OCI-LY3 (cell line): ENCODE data around the gene MSI2.

Experiments
- H2AFZ ChIP-seq: fragments of 200-600, 300-600 bp; shearing (Covaris generic); 2 replicates; pipeline ENCODE4 v1.6.0; 2014; ENCODE audit warnings: antibody characterized with exemption, low read depth, low read length
- H3K27ac ChIP-seq: fragments of 200-600, 300-600 bp; sonication (generic); 2 replicates; pipeline ENCODE4 v1.5.1; 2014; ENCODE audit warnings: mild to moderate bottlenecking, low read length, moderate library complexity, mixed read lengths
- H3K27me3 ChIP-seq: fragments of 200-600, 300-600 bp; sonication (generic); 2 replicates; pipeline ENCODE4 v1.6.1; 2014; ENCODE audit warnings: low read depth, low read length, mixed read lengths
- H3K36me3 ChIP-seq: fragments of 200-600, 300-600 bp; sonication (generic); replicated peaks from 2 replicates; pipeline ENCODE3; 2014; ENCODE audit warnings: low read depth, low read length, mixed read lengths
- H3K4me1 ChIP-seq: fragments of 300-600, 200-600 bp; sonication (generic); 2 replicates; pipeline ENCODE4 v1.6.1; 2014; ENCODE audit warnings: low read length, mixed read lengths
- H3K4me2 ChIP-seq: fragments of 200-600, 300-600 bp; sonication (generic); 2 replicates; pipeline ENCODE4 v1.6.1; 2014; ENCODE audit warnings: low read length, mixed read lengths
- H3K4me3 ChIP-seq: fragments of 300-600, 200-600 bp; sonication (generic); 2 replicates; pipeline ENCODE4 v1.5.1; 2014; ENCODE audit warnings: antibody characterized with exemption, mild to moderate bottlenecking, low read length, moderate library complexity
- H3K79me2 ChIP-seq: fragments of 300-600, 200-600 bp; shearing (Covaris generic); 2 replicates; pipeline ENCODE4 v1.6.1; 2014; ENCODE audit warnings: mild to moderate bottlenecking, low read length, mixed read lengths
- H3K9ac ChIP-seq: fragments of 300-600, 200-600 bp; shearing (Covaris generic); 2 replicates; pipeline ENCODE4 v1.6.0; 2014; ENCODE audit warnings: mild to moderate bottlenecking, low read length, moderate library complexity
- H3K9me3 ChIP-seq: fragments of 200-600, 300-600 bp; shearing (Covaris generic); 2 replicates; pipeline ENCODE4 v1.6.1; 2014; ENCODE audit warnings: low read length, mixed read lengths; ENCODE audit not compliant: insufficient read depth
- H4K20me1 ChIP-seq: fragments of 200-600, 300-600 bp; sonication (generic); 2 replicates; pipeline ENCODE4 v1.6.1; 2016; ENCODE audit warnings: low read length, mixed read lengths; ENCODE audit not compliant: insufficient read depth
- CTCF ChIP-seq: fragments of 200-600, 300-600 bp; sonication (generic); IDR thresholded peaks from 2 replicates; pipeline ENCODE4 v1.5.1; 2014; ENCODE audit warnings: antibody characterized with exemption, low read length, low read depth
- EZH2phosphoT487 ChIP-seq: fragments of 200-600 bp; shearing (Covaris generic); IDR thresholded peaks from 2 replicates; pipeline ENCODE4 v1.6.1; 2018; ENCODE audit warnings: antibody characterized with exemption, mixed run types, low read depth

MSI2 gene

DNA sequence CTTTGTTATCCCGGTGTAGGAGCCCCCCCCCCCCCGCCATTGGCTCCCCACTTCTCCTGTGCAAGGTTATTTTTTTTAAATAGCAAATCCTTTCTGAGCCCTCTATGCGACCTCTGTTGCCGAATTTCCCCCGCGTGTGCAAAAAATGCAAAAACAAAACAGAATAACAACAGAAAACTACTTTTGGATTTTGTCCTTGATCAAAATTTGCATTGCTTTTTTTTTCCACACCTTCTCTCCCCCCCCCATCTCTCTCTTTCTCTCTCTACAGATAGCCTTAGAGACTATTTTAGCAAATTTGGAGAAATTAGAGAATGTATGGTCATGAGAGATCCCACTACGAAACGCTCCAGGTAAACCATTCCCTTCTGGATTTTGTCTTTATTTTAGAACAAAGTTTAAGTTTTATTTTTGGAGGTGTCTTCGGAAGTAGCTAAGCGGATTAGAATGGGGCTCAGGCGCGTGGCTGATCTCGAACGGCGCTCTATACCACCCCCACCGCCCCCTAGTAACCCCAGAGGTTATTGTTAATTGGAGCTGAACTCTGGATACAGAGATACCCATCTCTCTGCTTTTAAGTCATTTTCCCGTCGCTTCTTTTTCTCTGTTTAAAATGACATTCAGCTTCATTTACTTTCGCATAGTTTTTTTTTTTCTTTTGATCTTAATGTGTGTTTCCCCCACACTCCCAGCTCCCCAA lies 1.0 kb downstream of the MSI2 start:
- peak overlapping the region; percentile 70 for H3K4me2 ChIP-seq
- H3K4me1 ChIP-seq = peaks cover 18% of the 10 kb centered on the region
- H3K27ac ChIP-seq = peak overlapping the region; percentile 45
- TF ChIP-seq EZH2phosphoT487 (no peak), CTCF (no peak)
- no peaks in the 10 kb centered on the region for H3K9me3 ChIP-seq
- peaks cover 24% of the 10 kb centered on the region for H3K79me2 ChIP-seq
- peaks cover 34% of the 10 kb centered on the region for H3K36me3 ChIP-seq
- H3K4me3 ChIP-seq = peak overlapping the region; percentile 80
- H3K27me3 ChIP-seq = no peaks in the 10 kb centered on the region
- H4K20me1 ChIP-seq = peaks cover 4% of the 10 kb centered on the region; the same call in 1 of the 2 replicates
- H2AFZ ChIP-seq = peak overlapping the region; percentile 36; the same call in 1 of the 2 replicates
- H3K9ac ChIP-seq = peak overlapping the region; percentile 74

DNA sequence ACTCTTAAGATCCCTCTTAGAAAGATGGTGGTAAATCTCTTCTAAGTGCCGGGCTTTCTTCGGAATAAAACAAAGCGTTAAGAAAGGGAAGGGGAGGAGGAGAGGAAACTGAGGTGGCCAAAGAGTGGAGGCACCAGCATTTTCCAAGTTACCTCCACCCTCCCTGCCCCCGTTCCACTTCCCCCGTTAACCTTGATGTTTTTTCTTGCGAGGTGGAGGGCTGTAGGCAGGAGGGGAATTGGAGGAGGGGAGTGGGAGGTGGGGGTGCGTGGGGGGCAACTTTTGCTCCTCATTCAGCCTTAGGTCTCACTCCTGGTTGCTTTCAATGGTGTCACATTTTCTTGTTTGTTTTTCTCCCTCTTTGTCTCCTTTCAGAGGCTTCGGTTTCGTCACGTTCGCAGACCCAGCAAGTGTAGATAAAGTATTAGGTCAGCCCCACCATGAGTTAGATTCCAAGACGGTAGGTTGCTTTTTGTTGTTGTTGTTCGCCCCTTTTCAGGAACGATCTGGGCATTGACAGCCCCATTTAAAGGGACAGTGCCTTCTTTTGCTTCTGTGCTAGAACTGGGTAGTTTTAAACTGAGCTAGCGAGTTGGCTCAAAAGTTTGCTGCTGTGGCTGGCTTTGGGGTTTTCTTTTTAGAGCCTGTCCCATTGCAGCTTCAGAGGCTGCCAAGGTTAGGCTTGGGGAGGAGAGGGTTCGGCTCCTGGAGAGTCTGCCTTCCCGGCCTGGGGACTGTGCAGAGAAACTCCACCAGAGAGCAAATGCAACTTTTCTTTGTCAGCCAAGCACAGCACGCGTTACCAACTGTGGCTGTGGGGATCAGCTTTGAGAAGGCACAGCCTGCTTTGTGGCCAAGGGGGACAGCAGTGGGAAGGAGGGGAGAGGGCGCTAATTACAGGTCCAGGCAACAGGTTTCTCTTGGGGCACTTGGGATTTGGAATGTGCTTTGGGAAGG lies 1.9 kb downstream of the MSI2 start:
- TF ChIP-seq EZH2phosphoT487 (no peak), CTCF (no peak)
- H2AFZ ChIP-seq = no peak overlapping the region
- peak overlapping the region; percentile 70 for H3K4me2 ChIP-seq
- no peaks in the 10 kb centered on the region for H3K9me3 ChIP-seq
- no peak overlapping the region for H3K27ac ChIP-seq
- no peaks in the 10 kb centered on the region for H3K27me3 ChIP-seq
- H3K9ac ChIP-seq = peak overlapping the region; percentile 74
- H3K36me3 ChIP-seq = peaks cover 42% of the 10 kb centered on the region
- peaks cover 24% of the 10 kb centered on the region for H3K79me2 ChIP-seq
- H3K4me1 ChIP-seq = peaks cover 18% of the 10 kb centered on the region
- H4K20me1 ChIP-seq = peaks cover 4% of the 10 kb centered on the region; the same call in 1 of the 2 replicates
- peak overlapping the region; percentile 80 for H3K4me3 ChIP-seq

- Histone ChIP-seq H3K4me1 (peaks cover 18% of the 10 kb centered on the region), H3K36me3 (peaks cover 53% of the 10 kb centered on the region), H3K9ac (no peak overlapping the region), H2AFZ (no peak overlapping the region), H3K79me2 (peaks cover 34% of the 10 kb centered on the region), H3K9me3 (no peaks in the 10 kb centered on the region), H3K4me3 (no peak overlapping the region), H3K27me3 (no peaks in the 10 kb centered on the region), H3K27ac (no peak overlapping the region), H3K4me2 (no peak overlapping the region), H4K20me1 (peaks cover 9% of the 10 kb centered on the region; the same call in 1 of the 2 replicates)
- TF ChIP-seq EZH2phosphoT487 (no peak), CTCF (no peak)
Observed at GRCh38 chr17:57259306-57259705, 3.0 kb downstream of the MSI2 start.

GRCh38 chr17:57259817-57260216 lies 3.5 kb downstream of the MSI2 start:
- H3K4me1 ChIP-seq = peaks cover 18% of the 10 kb centered on the region
- no peak overlapping the region for H2AFZ ChIP-seq
- H3K9me3 ChIP-seq = no peaks in the 10 kb centered on the region
- H3K79me2 ChIP-seq = peaks cover 40% of the 10 kb centered on the region
- no peak overlapping the region for H3K27ac ChIP-seq
- no peak overlapping the region for H3K9ac ChIP-seq
- H3K4me2 ChIP-seq = no peak overlapping the region
- TF ChIP-seq CTCF (no peak), EZH2phosphoT487 (no peak)
- no peaks in the 10 kb centered on the region for H3K27me3 ChIP-seq
- H3K36me3 ChIP-seq = peaks cover 58% of the 10 kb centered on the region
- H3K4me3 ChIP-seq = no peak overlapping the region
- peaks cover 9% of the 10 kb centered on the region; the same call in 1 of the 2 replicates for H4K20me1 ChIP-seq
